Activated CD8-positive, alpha-beta memory T cell treated with anti-CD3 and anti-CD28 coated beads, Interleukin-2, amount 50 U/mL, for 24 hours (primary cell): ENCODE data around the gene ZPR1.
"Not testable (repeated sequence)": the region's sequence is repeated elsewhere in the genome, so short reads cannot be mapped to it uniquely, and the experiment has no call there.

Source experiments
- DNase-seq: peaks from one replicate; pipeline ENCODE4 v3.0.0-alpha.2; 2020; ENCODE audit errors: extremely low read depth

ZPR1 gene, protein sequence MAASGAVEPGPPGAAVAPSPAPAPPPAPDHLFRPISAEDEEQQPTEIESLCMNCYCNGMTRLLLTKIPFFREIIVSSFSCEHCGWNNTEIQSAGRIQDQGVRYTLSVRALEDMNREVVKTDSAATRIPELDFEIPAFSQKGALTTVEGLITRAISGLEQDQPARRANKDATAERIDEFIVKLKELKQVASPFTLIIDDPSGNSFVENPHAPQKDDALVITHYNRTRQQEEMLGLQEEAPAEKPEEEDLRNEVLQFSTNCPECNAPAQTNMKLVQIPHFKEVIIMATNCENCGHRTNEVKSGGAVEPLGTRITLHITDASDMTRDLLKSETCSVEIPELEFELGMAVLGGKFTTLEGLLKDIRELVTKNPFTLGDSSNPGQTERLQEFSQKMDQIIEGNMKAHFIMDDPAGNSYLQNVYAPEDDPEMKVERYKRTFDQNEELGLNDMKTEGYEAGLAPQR

DNA sequence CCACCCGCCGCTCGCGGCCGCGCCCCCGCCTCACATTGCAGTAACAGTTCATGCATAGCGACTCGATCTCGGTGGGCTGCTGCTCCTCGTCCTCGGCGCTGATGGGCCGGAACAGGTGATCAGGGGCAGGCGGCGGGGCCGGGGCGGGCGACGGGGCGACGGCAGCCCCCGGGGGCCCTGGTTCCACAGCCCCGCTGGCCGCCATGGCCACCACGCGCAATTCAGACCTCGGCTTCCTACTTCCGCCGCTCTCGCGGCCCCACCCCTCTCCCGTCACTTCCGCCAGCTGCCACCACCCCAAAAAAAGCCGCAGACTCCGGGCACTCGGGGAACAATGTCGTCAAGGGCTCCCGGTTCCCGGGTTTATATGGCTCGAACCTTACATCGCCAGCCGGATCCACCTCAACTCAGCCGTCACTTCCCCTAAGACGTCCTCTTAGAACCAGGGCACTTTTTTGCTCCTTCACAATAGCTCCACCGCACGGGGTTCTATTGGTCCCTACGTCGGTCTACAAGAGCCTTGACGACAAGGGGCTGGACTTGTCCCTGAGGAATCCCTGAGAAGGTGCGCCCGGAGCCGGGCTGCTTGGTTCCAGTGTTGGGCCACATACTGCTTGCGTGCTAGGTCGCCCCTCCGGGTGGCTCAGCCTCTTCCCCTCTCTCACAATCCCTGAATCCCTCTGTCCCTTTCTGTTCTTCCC is at the start of gene ZPR1:
ZPR1 (minus strand) TSS at position 238 of the 701 bp plus-strand sequence; CDS start at position 205, 33 bp downstream.
- DNase-seq: peak; percentile 66

DNA sequence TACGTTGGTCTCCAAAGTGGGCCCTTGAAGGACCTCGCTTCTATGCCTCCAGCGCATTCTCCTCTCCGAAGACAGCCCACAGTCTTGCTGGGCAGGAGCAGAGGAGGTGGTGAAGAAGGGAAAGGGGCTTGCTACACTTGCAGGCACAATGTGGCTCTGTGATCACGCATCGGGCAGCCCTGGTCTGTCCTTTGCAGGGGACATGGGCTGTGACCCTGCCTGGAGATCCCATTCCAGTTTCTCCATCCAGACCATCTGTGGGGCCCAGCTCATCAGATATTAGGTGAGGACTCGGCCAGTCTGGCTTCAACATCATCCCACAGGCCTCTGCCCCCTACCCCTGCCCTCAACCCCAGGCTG is 48.8 kb upstream of the ZPR1 start:
- no peak for DNase-seq

DNA sequence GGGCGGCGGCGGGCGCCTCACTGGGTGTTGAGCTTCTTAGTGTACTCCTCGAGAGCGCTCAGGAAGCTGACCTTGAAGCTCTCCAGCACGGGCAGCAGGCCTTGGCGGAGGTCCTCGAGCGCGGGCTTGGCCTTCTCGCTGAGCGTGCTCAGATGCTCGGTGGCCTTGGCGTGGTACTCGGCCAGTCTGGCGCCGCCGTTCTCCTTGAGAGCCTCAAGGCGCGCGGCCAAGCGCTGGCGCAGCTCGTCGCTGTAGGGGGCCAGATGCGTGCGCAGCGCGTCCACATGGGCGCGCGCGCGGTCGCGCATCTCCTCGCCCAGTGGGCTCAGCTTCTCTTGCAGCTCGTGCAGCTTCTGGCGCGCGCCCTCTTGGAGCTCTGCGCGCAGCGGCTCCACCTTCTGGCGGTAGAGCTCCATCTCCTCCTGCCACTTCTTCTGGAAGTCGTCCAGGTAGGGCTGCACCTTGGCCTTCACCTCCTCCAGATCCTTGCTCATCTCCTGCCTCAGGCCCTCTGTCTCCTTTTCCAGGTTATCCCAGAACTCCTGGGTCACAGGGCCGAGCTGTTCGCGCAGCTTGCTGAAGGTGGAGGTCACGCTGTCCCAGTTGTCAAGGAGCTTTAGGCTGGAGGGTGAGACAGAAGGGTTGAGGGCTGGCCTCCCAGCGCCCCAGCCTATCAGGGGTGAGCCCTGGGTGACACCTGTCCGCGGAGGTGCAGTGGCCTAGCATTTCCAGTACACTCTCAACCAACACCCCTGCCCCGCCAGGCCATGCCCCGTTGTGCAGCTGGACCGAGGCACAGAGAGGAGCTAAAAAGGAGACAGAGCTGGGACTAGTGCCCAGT is 48.2 kb upstream of the ZPR1 start:
- DNase-seq: peak; percentile 49

DNA sequence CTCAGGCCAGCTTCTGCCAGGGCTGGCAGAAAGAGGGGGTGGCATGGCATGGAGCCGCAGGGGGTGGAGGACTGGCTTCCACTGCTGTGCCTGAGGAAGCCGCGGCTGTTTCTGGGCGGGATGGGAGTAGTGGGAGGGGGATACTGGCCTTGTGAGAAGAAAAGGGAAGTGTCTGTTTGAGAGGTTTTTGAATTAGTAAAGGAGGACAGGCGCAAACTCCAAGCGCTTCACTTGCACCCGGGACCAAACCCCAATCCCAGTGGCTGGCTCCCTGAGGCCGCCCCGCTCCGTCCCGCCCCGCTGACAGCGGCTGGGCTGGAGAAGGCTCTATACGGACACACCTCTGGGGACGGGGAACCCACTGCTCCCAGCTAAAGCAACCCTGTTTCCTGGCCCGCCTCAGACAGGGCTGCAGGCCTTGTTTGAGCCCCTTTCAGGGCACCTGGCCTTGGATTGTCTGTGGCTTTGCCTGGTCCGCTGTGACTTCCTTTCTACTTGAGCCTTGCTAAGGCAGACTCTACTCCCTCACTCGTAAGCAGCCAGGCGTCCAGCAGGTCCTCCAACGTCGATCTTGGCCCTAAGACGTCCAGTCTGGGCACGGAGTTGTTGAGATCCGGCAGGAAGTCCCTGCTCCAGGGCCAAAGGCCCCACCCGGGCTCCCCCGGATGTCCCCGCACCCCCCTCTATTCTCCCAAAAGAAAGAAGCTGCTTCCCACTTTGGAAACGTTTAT is 47.4 kb upstream of the ZPR1 start:
- no peak for DNase-seq

DNA sequence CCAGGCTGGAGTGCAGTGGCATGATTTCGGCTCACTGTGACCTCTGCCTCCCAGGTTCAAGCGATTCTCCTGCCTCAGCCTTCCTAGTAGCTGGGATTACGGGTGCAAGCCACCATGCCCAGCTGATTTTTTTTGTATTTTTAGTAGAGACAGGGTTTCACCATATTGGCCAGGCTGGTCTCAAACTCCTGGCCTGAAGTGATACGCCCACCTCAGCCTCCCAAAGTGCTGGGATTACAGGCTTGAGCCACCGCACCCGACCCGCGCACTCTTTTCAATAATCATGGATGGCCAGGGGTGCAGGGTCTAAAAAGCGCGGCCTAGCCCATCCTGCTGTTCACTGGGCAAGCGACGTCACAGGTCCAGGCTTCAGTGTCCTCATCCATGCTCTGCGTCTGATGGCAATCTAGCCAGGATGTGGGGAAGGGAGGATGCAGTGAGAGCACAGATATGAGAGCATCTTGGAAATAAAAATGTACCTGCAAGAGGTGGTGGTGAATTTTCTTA is 46.8 kb upstream of the ZPR1 start:
- not testable (repeated sequence) for DNase-seq

DNA sequence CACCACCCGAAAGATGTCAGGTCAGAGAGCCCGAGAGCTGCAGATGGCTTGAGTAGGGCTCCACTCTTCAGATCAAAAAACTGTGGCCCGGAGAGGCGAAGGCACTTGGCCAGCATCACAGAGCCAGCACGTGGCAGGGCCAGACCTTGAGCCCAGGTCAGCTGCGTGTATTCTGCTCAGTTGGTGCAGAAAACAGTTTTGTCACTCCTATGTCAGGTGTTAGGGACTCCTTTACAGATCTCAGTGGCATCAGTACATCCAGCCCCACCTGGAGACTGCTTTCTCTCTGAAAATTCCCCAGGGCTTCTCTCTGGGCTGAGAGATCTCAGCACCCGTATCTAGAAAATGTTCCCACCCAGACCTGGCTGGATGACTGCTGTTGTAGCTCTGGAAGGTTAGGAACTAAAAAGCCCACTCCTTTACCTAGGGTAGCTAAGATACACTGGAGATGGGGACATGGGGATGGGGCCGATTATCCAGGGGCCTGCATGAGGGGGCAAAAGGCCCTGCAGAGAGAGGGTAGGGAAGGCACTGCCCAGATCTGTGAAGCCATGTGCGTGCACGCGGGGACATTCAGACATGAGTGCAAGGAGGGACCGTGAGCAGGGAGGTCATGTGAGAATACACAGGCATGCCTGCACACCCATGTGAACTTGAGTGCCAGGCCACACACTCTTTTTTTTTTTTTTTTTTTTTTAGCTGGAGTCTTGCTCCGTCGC is 46.2 kb upstream of the ZPR1 start:
- no peak for DNase-seq

DNA sequence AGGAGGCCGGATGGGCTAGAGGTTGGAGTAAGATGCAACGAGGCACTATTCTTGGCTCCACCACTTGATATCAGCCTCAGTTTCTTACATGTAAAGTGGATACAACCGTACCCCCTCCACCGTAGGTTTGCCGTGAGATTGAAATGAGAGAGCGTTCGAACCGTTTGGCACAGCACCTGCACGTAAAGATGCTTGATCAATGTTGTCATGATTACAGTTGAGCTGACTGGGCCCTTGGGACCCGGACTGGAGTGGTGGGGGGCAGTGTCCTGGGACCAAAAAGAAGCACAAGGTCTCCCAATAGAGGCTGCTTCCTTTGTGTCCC is 45.6 kb upstream of the ZPR1 start:
- DNase-seq: no peak

DNA sequence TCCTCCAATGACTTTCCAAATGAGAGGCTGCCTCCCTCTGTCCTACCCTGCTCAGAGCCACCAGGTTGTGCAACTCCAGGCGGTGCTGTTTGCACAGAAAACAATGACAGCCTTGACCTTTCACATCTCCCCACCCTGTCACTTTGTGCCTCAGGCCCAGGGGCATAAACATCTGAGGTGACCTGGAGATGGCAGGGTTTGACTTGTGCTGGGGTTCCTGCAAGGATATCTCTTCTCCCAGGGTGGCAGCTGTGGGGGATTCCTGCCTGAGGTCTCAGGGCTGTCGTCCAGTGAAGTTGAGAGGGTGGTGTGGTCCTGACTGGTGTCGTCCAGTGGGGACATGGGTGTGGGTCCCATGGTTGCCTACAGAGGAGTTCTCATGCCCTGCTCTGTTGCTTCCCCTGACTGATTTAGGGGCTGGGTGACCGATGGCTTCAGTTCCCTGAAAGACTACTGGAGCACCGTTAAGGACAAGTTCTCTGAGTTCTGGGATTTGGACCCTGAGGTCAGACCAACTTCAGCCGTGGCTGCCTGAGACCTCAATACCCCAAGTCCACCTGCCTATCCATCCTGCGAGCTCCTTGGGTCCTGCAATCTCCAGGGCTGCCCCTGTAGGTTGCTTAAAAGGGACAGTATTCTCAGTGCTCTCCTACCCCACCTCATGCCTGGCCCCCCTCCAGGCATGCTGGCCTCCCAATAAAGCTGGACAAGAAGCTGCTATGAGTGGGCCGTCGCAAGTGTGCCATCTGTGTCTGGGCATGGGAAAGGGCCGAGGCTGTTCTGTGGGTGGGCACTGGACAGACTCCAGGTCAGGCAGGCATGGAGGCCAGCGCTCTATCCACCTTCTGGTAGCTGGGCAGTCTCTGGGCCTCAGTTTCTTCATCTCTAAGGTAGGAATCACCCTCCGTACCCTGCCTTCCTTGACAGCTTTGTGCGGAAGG is 44.8 kb upstream of the ZPR1 start:
- no peak for DNase-seq

DNA sequence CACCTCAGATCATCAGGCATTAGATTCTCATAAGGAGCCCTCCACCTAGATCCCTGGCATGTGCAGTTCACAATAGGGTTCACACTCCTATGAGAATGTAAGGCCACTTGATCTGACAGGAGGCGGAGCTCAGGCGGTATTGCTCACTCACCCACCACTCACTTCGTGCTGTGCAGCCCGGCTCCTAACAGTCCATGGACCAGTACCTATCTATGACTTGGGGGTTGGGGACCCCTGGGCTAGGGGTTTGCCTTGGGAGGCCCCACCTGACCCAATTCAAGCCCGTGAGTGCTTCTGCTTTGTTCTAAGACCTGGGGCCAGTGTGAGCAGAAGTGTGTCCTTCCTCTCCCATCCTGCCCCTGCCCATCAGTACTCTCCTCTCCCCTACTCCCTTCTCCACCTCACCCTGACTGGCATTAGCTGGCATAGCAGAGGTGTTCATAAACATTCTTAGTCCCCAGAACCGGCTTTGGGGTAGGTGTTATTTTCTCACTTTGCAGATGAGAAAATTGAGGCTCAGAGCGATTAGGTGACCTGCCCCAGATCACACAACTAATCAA is 44.0 kb upstream of the ZPR1 start:
- no peak for DNase-seq

DNA sequence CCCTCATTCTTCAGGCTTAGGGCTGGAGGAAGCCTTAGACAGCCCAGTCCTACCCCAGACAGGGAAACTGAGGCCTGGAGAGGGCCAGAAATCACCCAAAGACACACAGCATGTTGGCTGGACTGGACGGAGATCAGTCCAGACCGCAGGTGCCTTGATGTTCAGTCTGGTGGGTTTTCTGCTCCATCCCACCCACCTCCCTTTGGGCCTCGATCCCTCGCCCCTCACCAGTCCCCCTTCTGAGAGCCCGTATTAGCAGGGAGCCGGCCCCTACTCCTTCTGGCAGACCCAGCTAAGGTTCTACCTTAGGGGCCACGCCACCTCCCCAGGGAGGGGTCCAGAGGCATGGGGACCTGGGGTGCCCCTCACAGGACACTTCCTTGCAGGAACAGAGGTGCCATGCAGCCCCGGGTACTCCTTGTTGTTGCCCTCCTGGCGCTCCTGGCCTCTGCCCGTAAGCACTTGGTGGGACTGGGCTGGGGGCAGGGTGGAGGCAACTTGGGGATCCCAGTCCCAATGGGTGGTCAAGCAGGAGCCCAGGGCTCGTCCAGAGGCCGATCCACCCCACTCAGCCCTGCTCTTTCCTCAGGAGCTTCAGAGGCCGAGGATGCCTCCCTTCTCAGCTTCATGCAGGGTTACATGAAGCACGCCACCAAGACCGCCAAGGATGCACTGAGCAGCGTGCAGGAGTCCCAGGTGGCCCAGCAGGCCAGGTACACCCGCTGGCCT is 42.5 kb upstream of the ZPR1 start:
- DNase-seq: no peak

DNA sequence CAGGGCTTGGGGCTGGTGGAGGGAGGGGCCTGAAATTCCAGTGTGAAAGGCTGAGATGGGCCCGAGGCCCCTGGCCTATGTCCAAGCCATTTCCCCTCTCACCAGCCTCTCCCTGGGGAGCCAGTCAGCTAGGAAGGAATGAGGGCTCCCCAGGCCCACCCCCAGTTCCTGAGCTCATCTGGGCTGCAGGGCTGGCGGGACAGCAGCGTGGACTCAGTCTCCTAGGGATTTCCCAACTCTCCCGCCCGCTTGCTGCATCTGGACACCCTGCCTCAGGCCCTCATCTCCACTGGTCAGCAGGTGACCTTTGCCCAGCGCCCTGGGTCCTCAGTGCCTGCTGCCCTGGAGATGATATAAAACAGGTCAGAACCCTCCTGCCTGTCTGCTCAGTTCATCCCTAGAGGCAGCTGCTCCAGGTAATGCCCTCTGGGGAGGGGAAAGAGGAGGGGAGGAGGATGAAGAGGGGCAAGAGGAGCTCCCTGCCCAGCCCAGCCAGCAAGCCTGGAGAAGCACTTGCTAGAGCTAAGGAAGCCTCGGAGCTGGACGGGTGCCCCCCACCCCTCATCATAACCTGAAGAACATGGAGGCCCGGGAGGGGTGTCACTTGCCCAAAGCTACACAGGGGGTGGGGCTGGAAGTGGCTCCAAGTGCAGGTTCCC is 41.8 kb upstream of the ZPR1 start, which contains the start of gene APOC3:
APOC3 (plus strand) TSS at position 383 of the 659 bp plus-strand sequence. CDS start 676 bp downstream, outside the sequence.
- DNase-seq: no peak

DNA sequence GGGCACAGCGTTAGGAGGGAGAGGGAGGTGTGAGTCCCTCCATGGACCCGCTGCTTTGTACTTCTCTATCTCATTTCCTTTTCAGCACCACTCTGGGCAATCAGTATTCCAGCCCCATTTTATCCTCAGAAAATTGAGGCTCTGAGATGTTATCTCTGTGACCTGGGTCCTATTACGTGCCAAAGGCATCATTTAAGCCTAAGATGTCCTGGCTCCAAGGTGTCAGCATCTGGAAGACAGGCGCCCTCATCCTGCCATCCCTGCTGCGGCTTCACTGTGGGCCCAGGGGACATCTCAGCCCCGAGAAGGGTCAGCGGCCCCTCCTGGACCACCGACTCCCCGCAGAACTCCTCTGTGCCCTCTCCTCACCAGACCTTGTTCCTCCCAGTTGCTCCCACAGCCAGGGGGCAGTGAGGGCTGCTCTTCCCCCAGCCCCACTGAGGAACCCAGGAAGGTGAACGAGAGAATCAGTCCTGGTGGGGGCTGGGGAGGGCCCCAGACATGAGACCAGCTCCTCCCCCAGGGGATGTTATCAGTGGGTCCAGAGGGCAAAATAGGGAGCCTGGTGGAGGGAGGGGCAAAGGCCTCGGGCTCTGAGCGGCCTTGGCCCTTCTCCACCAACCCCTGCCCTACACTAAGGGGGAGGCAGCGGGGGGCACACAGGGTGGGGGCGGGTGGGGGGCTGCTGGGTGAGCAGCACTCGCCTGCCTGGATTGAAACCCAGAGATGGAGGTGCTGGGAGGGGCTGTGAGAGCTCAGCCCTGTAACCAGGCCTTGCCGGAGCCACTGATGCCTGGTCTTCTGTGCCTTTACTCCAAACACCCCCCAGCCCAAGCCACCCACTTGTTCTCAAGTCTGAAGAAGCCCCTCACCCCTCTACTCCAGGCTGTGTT is 41.1 kb upstream of the ZPR1 start:
- DNase-seq: no peak

DNA sequence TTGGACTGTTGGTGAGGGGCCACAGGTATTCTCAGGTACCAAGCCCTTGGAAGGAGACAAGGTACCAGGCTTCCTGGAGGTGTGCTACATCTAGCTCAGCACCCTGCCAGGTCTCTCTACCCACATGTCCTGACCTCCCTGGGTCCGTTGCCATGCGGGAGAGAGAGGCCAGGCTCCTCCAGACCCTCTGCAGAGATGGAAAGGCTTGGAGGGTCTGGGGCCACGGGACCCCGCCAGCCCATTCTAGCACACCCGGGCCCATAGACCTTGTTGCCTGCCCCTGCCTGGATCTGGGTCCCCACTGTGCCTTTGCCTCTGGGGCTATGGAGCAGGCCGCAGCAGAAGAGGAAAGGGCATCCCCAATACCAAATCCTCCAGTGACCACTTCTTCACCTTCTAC is 39.6 kb upstream of the ZPR1 start:
- no peak for DNase-seq

DNA sequence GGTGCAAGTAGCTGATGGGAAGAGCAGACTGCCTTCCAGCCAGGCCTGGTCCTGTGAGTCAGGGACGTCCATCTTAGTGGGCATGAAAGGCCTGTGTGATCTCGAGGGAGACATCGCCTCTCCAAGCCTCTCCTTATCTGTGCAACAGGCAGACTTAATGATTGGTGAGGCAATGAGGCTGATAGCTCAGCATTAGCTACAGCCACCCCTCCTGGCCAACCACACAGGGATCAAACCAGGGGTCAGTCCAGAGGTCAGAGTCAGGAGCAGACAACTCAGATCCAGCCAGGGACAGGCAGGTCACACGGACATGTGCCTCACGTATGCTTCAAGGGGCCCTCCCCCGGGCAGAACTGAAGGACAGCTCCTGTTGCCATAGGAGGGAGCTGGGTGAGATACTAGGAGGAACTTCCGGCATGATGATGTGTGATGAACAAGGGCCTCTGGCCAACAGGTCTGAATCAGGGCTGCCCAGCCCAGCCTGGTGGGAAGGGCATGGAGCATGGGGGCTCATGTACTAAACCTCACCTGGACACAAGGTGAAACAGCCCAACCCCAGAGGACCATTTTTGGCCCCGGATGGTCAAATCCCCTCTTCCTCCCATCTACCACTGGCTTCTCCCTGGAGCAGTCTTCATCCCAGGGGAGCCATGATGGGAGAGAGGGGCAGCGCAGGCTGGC is 39.1 kb upstream of the ZPR1 start:
- no peak for DNase-seq

DNA sequence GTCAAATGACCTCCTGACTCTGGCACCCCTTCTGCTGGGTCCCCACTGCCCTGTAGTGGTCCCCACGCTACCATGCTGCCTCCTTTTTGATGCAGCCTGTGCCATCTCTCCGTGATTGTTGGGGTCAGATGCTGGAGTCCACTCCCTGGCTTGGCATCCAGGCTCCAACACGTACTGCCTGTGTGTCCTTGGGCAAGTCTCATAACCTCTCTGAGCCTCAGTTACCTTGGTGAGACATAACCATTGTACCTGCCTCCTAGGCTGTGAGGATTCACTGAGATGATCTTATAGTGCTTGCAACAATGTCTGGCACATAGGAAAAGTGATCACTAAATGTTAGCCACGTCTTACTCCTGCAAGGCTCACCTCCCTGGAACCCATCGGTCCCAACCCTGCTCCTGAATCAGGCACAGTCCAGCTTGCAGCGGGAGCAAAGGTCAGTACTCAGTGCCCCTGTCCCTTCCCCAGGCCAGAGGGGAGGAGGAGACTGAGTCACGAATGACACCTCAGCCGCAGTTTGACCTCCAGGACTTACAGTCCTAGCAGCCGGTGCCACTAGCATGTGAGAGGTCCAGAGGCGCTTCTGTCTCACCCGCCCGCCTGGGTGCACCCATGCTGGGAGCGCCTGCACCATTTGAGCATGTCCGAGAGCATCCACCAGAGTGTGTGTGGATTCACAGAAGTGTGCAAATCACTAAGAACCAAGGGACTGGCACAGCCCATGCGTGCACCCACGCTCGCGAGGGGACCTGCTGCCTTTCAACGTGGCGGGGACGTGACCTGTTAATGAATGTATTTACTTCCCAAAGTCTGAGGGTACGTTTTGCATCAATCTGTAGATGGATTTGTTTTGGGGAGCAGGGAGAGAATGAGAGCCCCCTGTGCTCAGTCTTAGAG is 38.3 kb upstream of the ZPR1 start:
- no peak for DNase-seq
